Sigmoid colon (tissue), 7 donors: ENCODE measurements around the gene MLPH. TPM values are rescaled to one million over a fixed set of nuclear protein-coding genes. Genes with fewer than 3 reads are reported as not detected.

Source experiments
- DNase-seq: peaks from one replicate; pipeline ENCODE4 v3.0.0-alpha.2; 2019
- H3K27ac ChIP-seq, 4 donors: fragments of 200-600 bp; sonication (generic); one replicate each; pipeline ENCODE4 v1.5.1; 2016 to 2019; ENCODE audit warnings: mild to moderate bottlenecking in 1 of 4
- H3K27me3 ChIP-seq, 3 donors: fragments of 200-600 bp; sonication (generic); one replicate each; pipeline ENCODE4 v1.5.1; 2019; ENCODE audit warnings: mild to moderate bottlenecking in 1 of 3
- H3K36me3 ChIP-seq, 4 donors: fragments of 200-600 bp; sonication (generic); one replicate each; pipeline ENCODE4 v1.5.1; 2016 to 2019
- H3K4me1 ChIP-seq, 4 donors: fragments of 200-600 bp; sonication (generic); one replicate each; pipeline ENCODE4 v1.5.1; 2017 to 2019
- H3K4me3 ChIP-seq, 4 donors: fragments of 200-600 bp; sonication (generic); one replicate each; pipeline ENCODE4 v1.5.1; 2017 to 2019; ENCODE audit warnings: mild to moderate bottlenecking in 2 of 4, moderate library complexity in 1 of 4
- H3K9me3 ChIP-seq, 4 donors: fragments of 200-600 bp in 3 of 4; sonication (generic) in 3 of 4; one replicate each; pipeline versions ENCODE4 v1.5.1 to v1.6.1; 2013 to 2019
- EP300 ChIP-seq, 4 donors: sonication (generic); formaldehyde crosslinking; IDR thresholded peaks; one replicate each; pipeline ENCODE4 v1.6.1; 2017; ENCODE audit warnings: antibody characterized with exemption in 4 of 4
- POLR2A ChIP-seq, 2 donors: fragments of 450-650 bp; IDR thresholded peaks; one replicate each; pipeline ENCODE4 v1.6.1; 2016; ENCODE audit warnings: antibody characterized with exemption in 2 of 2, mild to moderate bottlenecking in 2 of 2, moderate library complexity in 2 of 2
- POLR2AphosphoS5 ChIP-seq, 4 donors: sonication (generic); formaldehyde crosslinking; IDR thresholded peaks; one replicate each; pipeline ENCODE4 v1.6.1; 2017; ENCODE audit warnings: antibody characterized with exemption in 4 of 4
- WGBS, 2 donors: extraction: QIAGEN DNeasy Blood & Tissue Kit; methylation state at CpG; one replicate each; pipeline ENCODE4 v1.1.7; 2013; 5-methylcytosine and 5-hydroxymethylcytosine counted together
- intact Hi-C: fragments of 100-400 bp; cut with DNase I; formaldehyde crosslinking; loops from one replicate; pipeline ENCODE4 v1.15.1; 2023
- polyA plus RNA-seq, 3 donors: library from polyadenylated mRNA; stranded (reverse); fragments of 200-250 nt; gene quantifications; one replicate each; pipeline ENCODE4 v1.2.3, GENCODE V29; 2013
- total RNA-seq, 4 donors: library from RNA; depleted of rRNA; stranded (reverse); fragments of >200 nt; gene quantifications; one replicate each; pipeline ENCODE4 v1.1.0, GENCODE V29; 2016
- TF ChIP-seq, protein P1 (sequence below), 4 experiments: fragments of 450-650 bp in 3 of 4; fragments of 200-600 bp in 1 of 4; IDR thresholded peaks; one replicate each; pipeline ENCODE4 v1.5.1; 2016 to 2019; ENCODE audit warnings: antibody characterized with exemption in 4 of 4, mild to moderate bottlenecking in 3 of 4, moderate library complexity in 2 of 4
- donor health status: healthy with polysubstance abuse.
- donor health status: Bipolar disorder and iron deficiency.
- donor health status: healthy.

MLPH gene
- total and polyA plus RNA-seq, 7 donors = 1.8 to 79.3 (median 21.9) TPM

GRCh38 chr2:237478095-237478494 lies 9.0 kb upstream of the MLPH start:
- DNase-seq = no peak
- Histone ChIP-seq H3K4me1 (peaks cover 0 to 29% (median 18%) of the 10 kb centered on the region in 4 donors), H3K9me3 (no peaks in the 10 kb centered on the region), H3K27ac (no peak overlapping the region), H3K36me3 (no peaks in the 10 kb centered on the region), H3K27me3 (no peaks in the 10 kb centered on the region), H3K4me3 (no peak overlapping the region)
- intact Hi-C loops = loop anchor here (5.0 kb wide), 2 partner anchors 181 to 306 kb away; no protein-coding TSS in a partner anchor
- 91% methylated on average over 2 of the region's 2 CpGs for WGBS, 2 donors
- TF ChIP-seq POLR2AphosphoS5 (IDR thresholded peaks at IDR 0.05) (no peak), EP300 (IDR thresholded peaks at IDR 0.05) (no peak)

- no peaks in the 10 kb centered on the region for H3K36me3 ChIP-seq
- no peaks in the 10 kb centered on the region for H3K27me3 ChIP-seq
- H3K9me3 ChIP-seq = no peaks in the 10 kb centered on the region
- H3K27ac ChIP-seq = no peak overlapping the region
- intact Hi-C loops = loop anchor here (5.0 kb wide), 2 partner anchors 182 to 307 kb away; no protein-coding TSS in a partner anchor
- no peak overlapping the region for H3K4me3 ChIP-seq
- DNase-seq = no peak
- TF ChIP-seq POLR2A (IDR thresholded peaks at IDR 0.05) (no peak), POLR2AphosphoS5 (IDR thresholded peaks at IDR 0.05) (no peak), EP300 (IDR thresholded peaks at IDR 0.05) (no peak)
- TF ChIP-seq, protein P1, sequence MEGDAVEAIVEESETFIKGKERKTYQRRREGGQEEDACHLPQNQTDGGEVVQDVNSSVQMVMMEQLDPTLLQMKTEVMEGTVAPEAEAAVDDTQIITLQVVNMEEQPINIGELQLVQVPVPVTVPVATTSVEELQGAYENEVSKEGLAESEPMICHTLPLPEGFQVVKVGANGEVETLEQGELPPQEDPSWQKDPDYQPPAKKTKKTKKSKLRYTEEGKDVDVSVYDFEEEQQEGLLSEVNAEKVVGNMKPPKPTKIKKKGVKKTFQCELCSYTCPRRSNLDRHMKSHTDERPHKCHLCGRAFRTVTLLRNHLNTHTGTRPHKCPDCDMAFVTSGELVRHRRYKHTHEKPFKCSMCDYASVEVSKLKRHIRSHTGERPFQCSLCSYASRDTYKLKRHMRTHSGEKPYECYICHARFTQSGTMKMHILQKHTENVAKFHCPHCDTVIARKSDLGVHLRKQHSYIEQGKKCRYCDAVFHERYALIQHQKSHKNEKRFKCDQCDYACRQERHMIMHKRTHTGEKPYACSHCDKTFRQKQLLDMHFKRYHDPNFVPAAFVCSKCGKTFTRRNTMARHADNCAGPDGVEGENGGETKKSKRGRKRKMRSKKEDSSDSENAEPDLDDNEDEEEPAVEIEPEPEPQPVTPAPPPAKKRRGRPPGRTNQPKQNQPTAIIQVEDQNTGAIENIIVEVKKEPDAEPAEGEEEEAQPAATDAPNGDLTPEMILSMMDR (IDR thresholded peaks at IDR 0.05) = no peak
- peaks cover 0 to 27% (median 18%) of the 10 kb centered on the region in 4 donors for H3K4me1 ChIP-seq
- 87 to 92% methylated on average over 3 of the region's 3 CpGs for WGBS, 2 donors
These were observed 8.1 kb upstream of the MLPH start for GRCh38 chr2:237478979-237479378.

DNA sequence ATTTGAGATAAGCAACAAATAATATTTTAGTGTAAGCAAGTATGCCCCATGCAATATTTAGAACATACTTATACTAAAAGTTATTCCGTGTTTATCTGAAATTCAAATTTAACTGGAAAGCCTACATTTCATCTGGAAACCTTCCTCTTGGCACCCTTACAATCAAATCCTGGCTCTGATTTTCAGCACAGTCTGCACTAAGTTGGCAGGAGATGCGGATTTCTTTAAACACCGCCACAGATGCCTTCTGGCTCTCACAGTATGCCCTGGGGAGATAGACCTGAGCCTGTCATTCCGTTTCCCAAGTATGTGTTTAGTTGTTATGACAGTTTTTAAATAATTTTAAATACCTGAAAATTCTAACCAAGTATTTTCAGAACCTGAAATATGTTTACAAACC lies 7.3 kb upstream of the MLPH start:
- 83 to 92% methylated on average over 4 of the region's 4 CpGs for WGBS, 2 donors
- TF ChIP-seq POLR2A (IDR thresholded peaks at IDR 0.05) (no peak), EP300 (IDR thresholded peaks at IDR 0.05) (no peak), POLR2AphosphoS5 (IDR thresholded peaks at IDR 0.05) (no peak)
- TF ChIP-seq, protein P1 (IDR thresholded peaks at IDR 0.05) = no peak
- no peak for DNase-seq
- no peak overlapping the region for H3K4me3 ChIP-seq
- H3K4me1 ChIP-seq = peaks cover 0 to 19% (median 15%) of the 10 kb centered on the region in 4 donors
- intact Hi-C loops = loop anchor here (5.0 kb wide), 2 partner anchors 182 to 307 kb away; no protein-coding TSS in a partner anchor
- no peaks in the 10 kb centered on the region for H3K9me3 ChIP-seq
- no peaks in the 10 kb centered on the region for H3K36me3 ChIP-seq
- no peak overlapping the region for H3K27ac ChIP-seq
- H3K27me3 ChIP-seq = peaks cover 0 to 1% (median 0%) of the 10 kb centered on the region in 3 donors

DNA sequence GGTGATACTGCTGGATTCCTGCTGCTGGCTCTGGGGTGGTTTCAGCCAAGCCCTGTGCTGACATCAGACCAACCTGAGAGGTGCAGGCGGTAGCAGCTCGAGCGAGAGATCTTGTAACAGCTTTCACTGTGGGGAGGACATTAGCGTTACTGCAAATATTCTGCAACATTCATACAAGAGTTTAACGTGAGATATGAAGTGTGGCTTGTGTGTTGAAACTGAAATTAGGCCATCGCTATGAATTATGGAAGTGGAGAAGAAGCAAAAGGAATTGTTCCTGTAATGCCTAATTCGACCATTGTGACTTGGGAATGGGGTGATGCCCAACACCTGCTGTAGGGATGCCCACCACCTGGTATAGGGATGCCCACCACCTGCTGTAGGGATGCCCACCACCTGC lies 6.5 kb upstream of the MLPH start:
- 92 to 93% methylated on average over 7 of the region's 7 CpGs for WGBS, 2 donors
- Histone ChIP-seq H3K4me3 (no peak overlapping the region), H3K9me3 (no peaks in the 10 kb centered on the region), H3K27me3 (peaks cover 0 to 7% (median 0%) of the 10 kb centered on the region in 3 donors), H3K36me3 (no peaks in the 10 kb centered on the region), H3K4me1 (peaks cover 0 to 17% (median 12%) of the 10 kb centered on the region in 4 donors), H3K27ac (no peak overlapping the region)
- TF ChIP-seq, protein P1 (IDR thresholded peaks at IDR 0.05) = no peak
- TF ChIP-seq POLR2A (IDR thresholded peaks at IDR 0.05) (no peak), POLR2AphosphoS5 (IDR thresholded peaks at IDR 0.05) (no peak), EP300 (IDR thresholded peaks at IDR 0.05) (no peak)
- intact Hi-C loops = no loop called here
- no peak for DNase-seq

DNA sequence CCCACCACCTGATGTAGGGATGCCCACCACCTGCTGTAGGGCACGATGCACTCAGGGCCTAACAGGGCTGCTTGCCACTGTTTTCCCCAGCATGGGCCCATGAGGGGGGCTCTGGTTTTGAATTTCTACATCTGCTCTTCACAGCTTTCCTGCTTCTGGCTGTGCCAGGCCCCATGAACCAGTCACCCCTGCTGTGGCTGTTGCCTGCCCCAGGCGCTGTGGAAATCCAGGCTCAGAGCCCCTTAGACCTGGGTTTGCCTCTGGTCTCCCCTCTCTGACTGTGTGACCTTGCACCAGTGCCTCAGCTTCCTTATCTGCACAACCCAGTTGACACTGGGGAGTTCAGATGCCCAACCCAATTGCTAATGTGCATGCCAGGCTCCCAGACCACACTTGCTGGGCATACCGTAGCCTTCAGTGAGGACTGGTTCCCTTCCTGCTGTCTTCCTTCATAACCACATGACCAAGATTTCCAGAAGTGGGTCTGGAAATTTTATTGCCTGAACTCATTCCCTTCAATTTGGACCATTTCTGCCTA lies 6.0 kb upstream of the MLPH start:
- WGBS, 2 donors = 95% methylated on average over 3 of the region's 3 CpGs
- Histone ChIP-seq H3K4me3 (no peak overlapping the region), H3K4me1 (peaks cover 0 to 12% (median 7%) of the 10 kb centered on the region in 4 donors), H3K27ac (no peak overlapping the region), H3K36me3 (no peaks in the 10 kb centered on the region), H3K9me3 (no peaks in the 10 kb centered on the region), H3K27me3 (peaks cover 0 to 12% (median 0%) of the 10 kb centered on the region in 3 donors)
- no peak for TF ChIP-seq EP300 (IDR thresholded peaks at IDR 0.05)
- intact Hi-C loops = no loop called here
- DNase-seq = no peak
